GM12878 (cell line): Measurements from ENCODE around the gene LRBA. TPM values are rescaled to one million over a fixed set of nuclear protein-coding genes. Genes with fewer than 3 reads are reported as not detected.

ENCODE experiments used
- ATAC-seq: fragments of 200-7000 bp; cut with Tn5 transposase; 3 replicates; pipeline ENCODE4 v1.9.1; 2020; ENCODE audit warnings: mild to moderate bottlenecking, moderate library complexity
- BruUV-seq: library from RNA; stranded (reverse); fragments of 400-500 nt; replicated peaks from 2 replicates; lab custom pipeline; 2021; lab: Mats Ljungman, UMichigan
- CTCF ChIA-PET: fragments of 300-600 bp; sonication (Branson Sonifier 250); formaldehyde crosslinking; extraction: SDS; loops from one replicate; lab custom pipeline; 2021; ENCODE audit warnings: inconsistent platforms; lab: Yijun Ruan, JAX
- POLR2A ChIA-PET: fragments of 350-600 bp; formaldehyde crosslinking; extraction: SDS; loops from one replicate; lab custom pipeline; 2021; ENCODE audit warnings: inconsistent platforms; lab: Charles Lee
- RAD21 ChIA-PET: fragments of 300-600 bp; sonication (Branson Sonifier 250); formaldehyde crosslinking; loops from one replicate; lab custom pipeline; 2023; ENCODE audit warnings: antibody characterized with exemption; ENCODE audit not compliant: unreplicated experiment; lab: Charles Lee
- SMC1A ChIA-PET: fragments of 300-600 bp; sonication (Branson Sonifier 250); formaldehyde crosslinking; loops from one replicate; lab custom pipeline; 2023; ENCODE audit not compliant: unreplicated experiment, uncharacterized antibody; lab: Charles Lee
- DNase-seq: peaks from one replicate; pipeline ENCODE4 v3.0.0-alpha.2; 2011; ENCODE audit warnings: low read depth, low spot score
- FAIRE-seq: peaks from 3 replicates; lab custom pipeline; 2011; peaks lifted over from hg19 to GRCh38; lab: Jason Lieb, UNC
- H2AFZ ChIP-seq: 2 replicates; pipeline ENCODE4 v1.6.0; 2011; ENCODE audit warnings: low read depth, low read length, control low read depth; ENCODE audit not compliant: control insufficient read depth
- H3K27ac ChIP-seq: 2 replicates; pipeline ENCODE4 v1.5.1; 2011; ENCODE audit warnings: control low read depth; ENCODE audit not compliant: control insufficient read depth, insufficient read depth
- H3K27me3 ChIP-seq, 2 experiments: replicated peaks in 1 of 2; 2 replicates each; pipeline versions ENCODE4 v1.6.0 to v1.6.1; 2011; ENCODE audit warnings: low read length in 1 of 2; ENCODE audit not compliant: control insufficient read depth in 2 of 2, insufficient read depth in 2 of 2
- H3K36me3 ChIP-seq, 2 experiments: 2 replicates each; pipeline ENCODE4 v1.5.1; 2011; ENCODE audit warnings: low read length in 1 of 2; ENCODE audit not compliant: control insufficient read depth in 2 of 2, insufficient read depth in 2 of 2
- H3K4me1 ChIP-seq: 2 replicates; pipeline ENCODE4 v1.6.1; 2011; ENCODE audit warnings: mild to moderate bottlenecking, low read length, moderate library complexity, mixed read lengths; ENCODE audit not compliant: control insufficient read depth, insufficient read depth
- H3K4me2 ChIP-seq: 2 replicates; pipeline ENCODE4 v1.6.0; 2011; ENCODE audit warnings: control low read depth; ENCODE audit not compliant: control insufficient read depth, insufficient read depth
- H3K4me3 ChIP-seq: fragments of 200-600 bp; sonication (generic); 2 replicates; pipeline ENCODE4 v1.5.1; 2016
- H3K79me2 ChIP-seq: 2 replicates; pipeline ENCODE4 v1.6.0; 2011; ENCODE audit warnings: low read length; ENCODE audit not compliant: control insufficient read depth, insufficient read depth
- H3K9ac ChIP-seq: 2 replicates; pipeline ENCODE4 v1.8.0; 2011; ENCODE audit warnings: low read length, control low read depth, mixed read lengths; ENCODE audit not compliant: control insufficient read depth, insufficient read depth
- H3K9me3 ChIP-seq: replicated peaks from 3 replicates; pipeline ENCODE4 v1.5.1; 2011; ENCODE audit warnings: mild to moderate bottlenecking, low read length; ENCODE audit not compliant: control insufficient read depth, insufficient read depth
- H4K20me1 ChIP-seq: 2 replicates; pipeline ENCODE4 v1.6.0; 2011; ENCODE audit not compliant: control insufficient read depth, insufficient read depth
- ATF7 ChIP-seq: fragments of 450-650 bp; IDR thresholded peaks from 2 replicates; pipeline ENCODE4 v1.6.1; 2016; ENCODE audit warnings: low read depth, mild to moderate bottlenecking
- E4F1 ChIP-seq: fragments of 450-650 bp; IDR thresholded peaks from 2 replicates; pipeline ENCODE4 v1.6.1; 2018; ENCODE audit warnings: borderline replicate concordance, mild to moderate bottlenecking; ENCODE audit not compliant: partially characterized antibody
- HDAC2 ChIP-seq: fragments of 200-600 bp; sonication (generic); IDR thresholded peaks from 2 replicates; pipeline ENCODE4 v1.6.1; 2017
- LARP7 ChIP-seq: fragments of 450-650 bp; IDR thresholded peaks from 2 replicates; pipeline ENCODE4 v1.6.1; 2017; ENCODE audit warnings: mild to moderate bottlenecking
- MTA3 ChIP-seq: IDR thresholded peaks from 2 replicates; pipeline ENCODE4 v1.6.1; 2012; ENCODE audit warnings: low read length, inconsistent platforms, borderline replicate concordance
- NFYA ChIP-seq: IDR thresholded peaks from 2 replicates; pipeline ENCODE4 v1.6.1; 2011; ENCODE audit warnings: low read depth, mild to moderate bottlenecking, low read length, improper control_type of control experiment, borderline replicate concordance
- POLR2AphosphoS2 ChIP-seq: IDR thresholded peaks from 2 replicates; pipeline ENCODE4 v1.6.1; 2011; ENCODE audit warnings: low read depth, mild to moderate bottlenecking, low read length, improper control_type of control experiment, moderate library complexity
- PRDM15 ChIP-seq: fragments of 450-650 bp; formaldehyde crosslinking; IDR thresholded peaks from 2 replicates; pipeline ENCODE4 v1.4.0; 2020; ENCODE audit warnings: mild to moderate bottlenecking, moderate library complexity
- RAD21 ChIP-seq: IDR thresholded peaks from 2 replicates; pipeline ENCODE4 v1.6.1; 2011; ENCODE audit warnings: mild to moderate bottlenecking, low read depth, low read length, moderate library complexity; ENCODE audit not compliant: insufficient read depth
- RUNX3 ChIP-seq: IDR thresholded peaks from 2 replicates; pipeline ENCODE4 v1.6.1; 2012; ENCODE audit warnings: low read length, inconsistent platforms
- SIN3A ChIP-seq: IDR thresholded peaks from 2 replicates; pipeline ENCODE4 v1.6.1; 2012; ENCODE audit warnings: low read depth, low read length, improper control_type of control experiment
- TAF1 ChIP-seq: IDR thresholded peaks from 2 replicates; pipeline ENCODE4 v1.6.1; 2011; ENCODE audit warnings: mild to moderate bottlenecking, low read depth, low read length, borderline replicate concordance
- TCF12 ChIP-seq: IDR thresholded peaks from 2 replicates; pipeline ENCODE4 v1.6.1; 2011; ENCODE audit warnings: low read depth, mild to moderate bottlenecking, low read length
- WGBS: methylation state at CpG from one replicate; pipeline ENCODE4 v1.1.6; 2016; ENCODE audit warnings: low lambda C conversion rate; ENCODE audit not compliant: insufficient replicate concordance, insufficient coverage; ENCODE audit errors: missing lambda C conversion rate; 5-methylcytosine and 5-hydroxymethylcytosine counted together
- in situ Hi-C: fragments of 300-500 bp; cut with MboI; formaldehyde crosslinking; loops from 9 replicates; pipeline ENCODE4 v1.14.3; 2018; ENCODE audit warnings: mixed read lengths
- intact Hi-C: fragments of 100-400 bp; cut with micrococcal nuclease; formaldehyde crosslinking; loops from one replicate; pipeline ENCODE4 v1.14.2; 2022; ENCODE audit not compliant: unreplicated experiment
- polyA plus RNA-seq, 11 experiments: library from polyadenylated mRNA; depleted of rRNA in 4 of 11; unstranded in 6 of 11; stranded (reverse) in 5 of 11; fragments of >200 nt; fragmentation: Nextera tagmentation in 4 of 11; fragmentation: Illumina TruSeq in 1 of 11; extraction: Ambion mirVana in 4 of 11; extraction: Trizol in 1 of 11; gene quantifications; 1 replicate in 1 of 11; 2 replicates in 10 of 11; pipeline versions ENCODE4 v1.2.1 to v1.2.3, GENCODE V29; 2011 to 2016; ENCODE audit warnings: inconsistent platforms in 2 of 11, missing spikeins in 2 of 11, low read depth in 1 of 11
- total RNA-seq, 4 experiments: library from RNA; depleted of rRNA in 3 of 4; stranded (reverse); fragments of >200 nt in 3 of 4; fragmentation: Illumina TruSeq in 1 of 4; extraction: Trizol in 1 of 4; gene quantifications; 2 replicates each; pipeline versions ENCODE4 v1.2.1 to v1.2.3, GENCODE V29; 2013 to 2021

LRBA gene
- total and polyA plus RNA-seq, 10 of the 15 experiments (the other 5 are each of a cell fraction or from before 2014, with no cell fraction given), result 20.3 to 93.4 (median 55.0) TPM

DNA sequence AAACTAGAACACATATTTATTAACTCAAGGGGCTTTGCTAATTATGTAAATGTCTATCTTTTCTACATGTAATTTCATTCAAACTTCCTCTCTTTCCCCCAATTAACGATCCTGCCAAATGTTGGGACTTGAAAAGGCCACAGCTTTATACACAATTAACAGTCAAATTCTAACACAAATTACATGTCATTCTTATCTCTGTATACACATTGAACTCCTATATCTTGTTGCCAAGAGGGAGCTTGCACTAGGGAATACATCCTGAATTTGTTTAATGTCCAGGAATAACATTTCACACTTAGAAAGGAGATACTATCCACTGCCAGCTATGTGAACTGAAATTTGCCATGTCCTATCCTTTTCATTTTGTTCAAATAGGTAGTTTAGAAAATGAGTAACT, 472.0 kb downstream of the LRBA start:
- no peak for DNase-seq
- Histone ChIP-seq H3K9me3 (no peaks in the 10 kb centered on the region), H3K36me3 (no peaks in the 10 kb centered on the region), H3K9ac (no peak overlapping the region), H2AFZ (no peak overlapping the region), H3K4me2 (no peak overlapping the region), H4K20me1 (no peaks in the 10 kb centered on the region), H3K4me1 (no peaks in the 10 kb centered on the region), H3K4me3 (no peak overlapping the region), H3K27ac (no peak overlapping the region), H3K79me2 (no peaks in the 10 kb centered on the region), H3K27me3 (no peaks in the 10 kb centered on the region)
- WGBS, result 92% methylated on average over 1 of the region's 1 CpG
- no peak for ATAC-seq
- FAIRE-seq, result no peak
- in situ Hi-C loops (no loop called here), intact Hi-C loops (no loop called here)
- no TSS peak for BruUV-seq
- ChIA-PET CTCF (no interaction called here), POLR2A (no interaction called here), RAD21 (no interaction called here), SMC1A (interaction anchor here (1.3 kb wide), 1 partner anchor 15 kb away, joined by 4 read pairs; no protein-coding TSS in a partner anchor)
- TF ChIP-seq RUNX3 (no peak), ATF7 (no peak)

- no peak overlapping the region for H3K4me2 ChIP-seq
- WGBS, result 99% methylated on average over 3 of the region's 3 CpGs
- SMC1A ChIA-PET, result interaction anchor here (0.6 to 2.1 kb wide), 6 partner anchors 12 to 156 kb away, joined by 3 to 7 read pairs (median 4); no protein-coding TSS in a partner anchor
- in situ Hi-C loops, result no loop called here
- no peaks in the 10 kb centered on the region for H3K4me1 ChIP-seq
- no peak overlapping the region for H3K4me3 ChIP-seq
- no peak overlapping the region for H3K27ac ChIP-seq
- no peak overlapping the region for H3K9ac ChIP-seq
- no peaks in the 10 kb centered on the region for H4K20me1 ChIP-seq
- DNase-seq, result no peak
- no peaks in the 10 kb centered on the region for H3K36me3 ChIP-seq
- intact Hi-C loops, result no loop called here
- RAD21 ChIA-PET, result no interaction called here
- POLR2A ChIA-PET, result interaction anchor here (0.5 kb wide), 1 partner anchor 159 kb away, joined by 3 read pairs; no protein-coding TSS in a partner anchor
- CTCF ChIA-PET, result interaction anchor here (1.2 kb wide), 1 partner anchor 9 kb away, joined by 3 read pairs; no protein-coding TSS in a partner anchor
- no peak for ATAC-seq
- FAIRE-seq, result no peak
- no TSS peak for BruUV-seq
- no peaks in the 10 kb centered on the region for H3K27me3 ChIP-seq
- no peak overlapping the region for H2AFZ ChIP-seq
- no peaks in the 10 kb centered on the region for H3K9me3 ChIP-seq
- H3K79me2 ChIP-seq, result no peaks in the 10 kb centered on the region
- no peak for TF ChIP-seq LARP7
- TF ChIP-seq TCF12, result no peak
- no peak for TF ChIP-seq SIN3A
- TF ChIP-seq TAF1, result no peak
- TF ChIP-seq POLR2AphosphoS2, result no peak
- TF ChIP-seq RAD21, result no peak
- TF ChIP-seq MTA3, result no peak
- no peak for TF ChIP-seq NFYA
- no peak for TF ChIP-seq HDAC2
- TF ChIP-seq PRDM15 (CRISPR knock-in tag), result no peak
- TF ChIP-seq E4F1, result no peak
These were observed 473.4 kb downstream of the LRBA start for GRCh38 chr4:150541681-150542080.
